Activated T-helper 1 cell treated with anti-CD3 and anti-CD28 coated beads, Interleukin-2, amount 50 U/mL, for 16 hours (primary cell): ENCODE measurements around the gene OOSP4B.
"Not testable (repeated sequence)": the region's sequence is repeated elsewhere in the genome, so short reads cannot be mapped to it uniquely, and the experiment has no call there.

ENCODE experiments used
- DNase-seq, 2 donors: peaks; one replicate each; pipeline ENCODE4 v3.0.0-alpha.2; 2020; ENCODE audit warnings: low read depth in 1 of 2, low spot score in 1 of 2

OOSP4B gene

DNA sequence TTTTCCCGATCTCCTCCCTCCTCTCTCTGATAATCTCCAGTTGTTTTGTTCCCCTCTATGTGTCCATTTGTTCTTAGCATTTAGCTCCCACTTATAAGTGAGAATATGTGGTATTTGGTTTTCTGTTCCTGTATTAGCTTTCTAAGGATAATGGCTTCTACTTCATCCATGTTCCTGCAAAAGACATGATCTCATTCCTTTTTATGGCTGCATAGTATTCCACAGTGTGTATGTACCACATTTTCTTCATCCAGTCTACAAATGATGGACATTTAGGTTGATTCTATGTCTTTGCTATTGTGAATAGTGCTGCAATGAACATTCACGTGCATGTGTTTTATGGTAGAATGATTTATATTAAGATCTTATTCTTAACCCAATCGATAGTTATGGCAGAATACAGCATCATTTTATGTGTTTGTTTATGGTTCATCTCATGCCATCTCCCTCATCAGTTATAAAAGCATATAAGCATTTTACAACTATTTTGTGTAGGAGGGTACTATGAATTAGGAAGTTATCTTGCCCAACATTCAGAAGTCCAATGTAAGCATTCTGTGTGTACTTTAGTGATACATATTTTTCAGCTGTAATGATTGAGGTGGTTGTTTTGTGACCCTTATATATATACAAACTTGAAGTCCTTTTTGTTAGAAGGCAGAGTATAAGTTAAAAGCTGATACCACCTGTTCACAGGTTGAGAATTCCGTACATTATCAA, 42.7 kb downstream of the OOSP4B start:
- no peak for DNase-seq

DNA sequence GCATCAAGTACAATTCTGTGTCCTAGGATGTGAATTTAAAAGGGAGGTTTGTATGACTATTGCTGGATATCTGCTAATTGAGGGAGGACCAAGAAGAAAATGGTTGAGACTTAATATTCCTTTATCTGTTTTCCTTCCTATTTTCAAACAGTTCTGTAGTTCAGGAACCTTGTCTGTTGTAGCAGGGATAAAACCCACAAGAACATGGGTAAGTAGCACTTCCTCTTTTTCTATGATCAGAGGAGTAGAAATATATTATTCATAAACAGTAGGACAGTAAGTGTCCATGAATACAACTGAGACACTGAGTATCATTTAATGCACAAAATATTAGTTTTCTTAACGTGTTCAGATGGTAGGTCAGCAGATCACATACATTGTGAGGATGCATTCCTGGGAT, 47.1 kb downstream of the OOSP4B start:
- no peak for DNase-seq

DNA sequence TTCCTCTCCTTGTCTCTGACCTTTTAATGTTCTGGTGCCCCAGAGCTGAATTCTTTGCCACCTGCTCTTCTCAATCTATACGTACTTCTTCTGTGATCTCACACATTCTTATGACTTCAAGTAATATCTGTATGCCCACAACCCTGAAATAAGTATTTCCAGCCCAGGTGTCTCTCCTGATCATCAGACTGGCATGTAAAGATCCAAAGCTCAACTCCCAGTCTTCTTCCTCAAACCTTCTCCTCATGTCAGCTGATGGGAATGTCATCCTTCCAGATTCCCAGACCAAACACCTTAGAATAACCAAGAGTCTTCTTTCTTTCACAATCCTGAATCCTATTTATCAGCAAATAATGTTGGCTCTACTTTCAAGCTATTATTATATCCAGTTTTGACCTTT, 48.8 kb downstream of the OOSP4B start:
- DNase-seq: no peak

DNA sequence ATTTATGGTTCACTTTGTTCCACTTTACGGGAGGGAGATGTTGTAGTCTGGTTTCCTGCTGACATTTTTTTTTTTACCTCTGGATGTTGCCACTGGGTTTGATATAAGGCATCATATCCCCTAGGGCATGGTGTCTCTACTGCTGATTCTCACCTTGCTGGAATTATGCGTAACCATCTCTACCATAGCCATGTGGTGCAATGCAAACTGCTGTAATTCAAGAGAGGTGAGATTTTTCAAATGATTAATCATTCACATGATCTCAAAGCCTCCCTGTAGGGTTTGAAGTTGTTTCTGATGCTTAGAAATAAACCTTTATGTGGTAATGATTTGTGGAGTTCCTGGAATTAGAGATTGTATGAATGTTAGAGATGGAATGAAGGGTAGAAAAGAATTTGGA, 52.5 kb downstream of the OOSP4B start:
- no peak for DNase-seq

DNA sequence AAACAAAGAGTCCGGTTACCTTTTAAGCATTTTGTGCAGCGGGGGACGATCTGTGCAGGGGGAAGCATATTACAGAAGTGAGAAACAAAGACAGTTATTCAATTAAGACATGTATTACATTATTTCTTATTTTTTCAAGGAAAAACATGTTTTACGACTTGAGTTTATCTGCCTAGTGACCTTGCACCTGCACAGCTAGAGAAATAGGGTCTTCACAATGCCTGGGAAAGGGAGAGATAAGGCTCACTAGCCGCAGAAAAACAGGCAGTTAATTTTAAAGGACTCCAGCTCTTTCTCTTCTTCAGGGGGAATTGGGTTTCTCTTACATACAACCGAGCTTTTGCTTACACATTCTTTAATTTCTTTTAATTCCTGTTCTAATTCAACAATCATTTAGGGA, 54.7 kb downstream of the OOSP4B start:
- DNase-seq: not testable (repeated sequence)

DNA sequence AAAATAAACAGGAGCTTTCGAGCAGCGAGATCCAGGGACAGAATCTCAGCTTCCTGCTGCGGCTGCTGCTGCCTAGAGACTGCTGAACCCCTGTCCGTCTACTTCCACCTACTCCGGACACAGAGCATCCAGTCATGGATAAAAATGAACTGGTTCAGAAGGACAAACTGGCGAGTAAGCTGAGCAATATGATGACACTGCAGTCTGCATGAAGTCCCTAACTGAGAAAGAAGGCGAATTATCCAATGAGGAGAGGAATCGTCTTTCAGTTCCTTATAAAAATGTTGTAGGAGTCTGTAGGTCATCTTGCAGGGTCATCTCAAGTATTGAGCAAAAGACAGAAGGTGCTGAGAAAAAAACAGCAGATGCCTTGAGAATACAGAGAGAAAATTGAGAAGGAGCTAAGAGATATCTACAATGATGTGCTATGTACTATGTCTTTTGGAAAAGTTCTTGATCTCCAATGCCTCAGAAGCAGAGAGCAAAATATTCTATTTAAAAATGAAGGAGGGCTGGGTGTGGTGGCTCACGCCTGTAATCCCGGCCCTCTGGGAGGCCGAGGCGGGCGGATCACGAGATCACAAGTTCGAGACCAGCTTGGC, 60.3 kb downstream of the OOSP4B start:
- no peak for DNase-seq

DNA sequence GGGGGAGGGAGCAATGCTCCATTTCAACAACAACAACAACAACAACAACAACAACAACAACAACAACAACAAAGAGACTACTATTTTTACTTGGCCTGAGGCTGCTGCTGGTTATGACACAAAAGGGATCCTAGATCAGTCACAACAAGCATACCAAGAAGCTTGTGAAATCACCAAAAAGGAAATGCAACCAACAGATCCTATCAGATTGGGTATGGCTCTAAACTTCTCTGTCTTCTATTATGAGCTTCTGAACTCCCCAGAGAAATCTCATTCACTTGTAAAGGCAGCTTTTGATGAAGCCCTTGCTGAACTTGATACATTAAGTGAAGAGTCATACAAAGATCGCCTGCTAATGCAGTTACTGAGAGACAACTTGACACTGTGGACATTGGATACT, 61.0 kb downstream of the OOSP4B start:
- DNase-seq: no peak

DNA sequence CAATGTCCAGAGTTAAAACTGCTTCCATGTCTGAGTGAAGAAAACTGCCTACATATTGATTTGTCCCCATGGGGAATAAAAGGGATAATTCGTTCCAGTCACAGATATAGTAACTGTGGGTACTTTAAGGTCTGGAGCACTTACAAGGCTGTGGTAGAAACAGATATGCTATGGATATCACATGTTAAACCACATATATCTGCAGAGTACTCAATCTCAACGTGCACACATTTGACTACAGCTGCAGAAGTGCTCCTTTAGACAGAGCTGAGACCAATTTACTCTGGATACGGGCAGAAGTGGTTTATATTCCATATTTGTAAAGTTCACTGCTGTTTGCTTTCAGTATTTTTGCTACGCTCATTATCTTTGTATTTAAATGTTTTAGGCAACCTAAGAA, 61.8 kb downstream of the OOSP4B start:
- DNase-seq: no peak

DNA sequence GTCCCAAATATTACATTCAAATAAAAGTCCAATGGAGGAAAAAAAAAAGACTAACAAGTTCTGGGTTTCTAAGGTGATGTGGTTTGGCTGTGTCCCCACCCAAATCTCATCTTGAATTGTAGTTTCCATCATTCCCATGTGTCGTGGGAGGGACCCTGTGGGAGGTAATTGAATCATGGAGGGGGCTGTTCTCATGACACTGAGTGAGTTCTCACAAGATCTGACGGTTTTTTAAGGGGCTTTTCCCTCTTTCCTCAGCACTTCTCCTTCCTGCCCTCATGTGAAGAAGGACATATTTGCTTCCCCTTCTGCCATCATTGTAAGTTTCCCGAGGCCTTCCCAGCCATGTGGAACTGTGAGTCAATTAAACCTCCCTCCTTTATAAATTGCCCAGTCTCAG, 63.6 kb downstream of the OOSP4B start:
- no peak for DNase-seq
